ENCODE results near the gene SUSD1. TPM values are rescaled to one million over a fixed set of nuclear protein-coding genes. Genes with fewer than 3 reads are reported as not detected.

Gene SUSD1
- total and polyA plus RNA-seq, 9 of the 15 experiments (the other 6 are each of a cell fraction or from before 2014, with no cell fraction given), result 10.9 to 44.4 (median 36.1) TPM

GRCh38 chr9:112180387-112180881 is 5.3 kb upstream of the SUSD1 start (continued):
- TF ChIP-seq EP300 (IDR thresholded peaks at IDR 0.05; ENCODE audit: low read length) (peak; percentile 81), ZNF232 (CRISPR knock-in tag; IDR thresholded peaks at IDR 0.05) (no peak), MYBL2 (IDR thresholded peaks at IDR 0.05; ENCODE audit: low read depth) (peak; percentile 69), MYBL2 (CRISPR knock-in tag; IDR thresholded peaks at IDR 0.05; ENCODE audit: borderline replicate concordance) (no peak), CBX3 (IDR thresholded peaks at IDR 0.05; ENCODE audit: borderline replicate concordance in 1 of 2, low read length in 2 of 2) (no peak), ZMIZ1 (IDR thresholded peaks at IDR 0.05; ENCODE audit: low read depth in 2 of 2, low read length in 2 of 2) (0 out of 4 replicates have a peak, but pooled peaks of 1 of the 2 experiments have one; percentile 34), SRSF3 (IDR thresholded peaks at IDR 0.05; ENCODE audit: insufficient read depth, low read length) (no peak), CXXC5 (CRISPR knock-in tag; IDR thresholded peaks at IDR 0.05) (no peak), ZFP30 (CRISPR knock-in tag; IDR thresholded peaks at IDR 0.05; ENCODE audit: borderline replicate concordance) (no peak), ZNF395 (CRISPR knock-in tag; IDR thresholded peaks at IDR 0.05) (peak; percentile 45; the same call in 1 of the 2 replicates), ZBTB49 (CRISPR knock-in tag; IDR thresholded peaks at IDR 0.05; ENCODE audit: borderline replicate concordance) (no peak), FOXK1 (CRISPR knock-in tag; IDR thresholded peaks at IDR 0.05; ENCODE audit: borderline replicate concordance) (0 out of 2 replicates have a peak, but pooled peaks have one; percentile 72), TBL1XR1 (IDR thresholded peaks at IDR 0.05; ENCODE audit: low read length in 2 of 2) (0 out of 4 replicates have a peak, but pooled peaks of 1 of the 2 experiments have one; percentile 22), ZNF695 (CRISPR knock-in tag; IDR thresholded peaks at IDR 0.05) (no peak), NFATC3 (IDR thresholded peaks at IDR 0.05) (no peak)
- TF ChIP-seq, protein P1, sequence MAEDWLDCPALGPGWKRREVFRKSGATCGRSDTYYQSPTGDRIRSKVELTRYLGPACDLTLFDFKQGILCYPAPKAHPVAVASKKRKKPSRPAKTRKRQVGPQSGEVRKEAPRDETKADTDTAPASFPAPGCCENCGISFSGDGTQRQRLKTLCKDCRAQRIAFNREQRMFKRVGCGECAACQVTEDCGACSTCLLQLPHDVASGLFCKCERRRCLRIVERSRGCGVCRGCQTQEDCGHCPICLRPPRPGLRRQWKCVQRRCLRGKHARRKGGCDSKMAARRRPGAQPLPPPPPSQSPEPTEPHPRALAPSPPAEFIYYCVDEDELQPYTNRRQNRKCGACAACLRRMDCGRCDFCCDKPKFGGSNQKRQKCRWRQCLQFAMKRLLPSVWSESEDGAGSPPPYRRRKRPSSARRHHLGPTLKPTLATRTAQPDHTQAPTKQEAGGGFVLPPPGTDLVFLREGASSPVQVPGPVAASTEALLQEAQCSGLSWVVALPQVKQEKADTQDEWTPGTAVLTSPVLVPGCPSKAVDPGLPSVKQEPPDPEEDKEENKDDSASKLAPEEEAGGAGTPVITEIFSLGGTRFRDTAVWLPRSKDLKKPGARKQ (CRISPR knock-in tag; IDR thresholded peaks at IDR 0.05), result no peak

Data from K562 (cell line).